Heart right ventricle (tissue), 16 donors: Measurements from ENCODE around the gene PTPRN2. TPM values are rescaled to one million over a fixed set of nuclear protein-coding genes. Genes with fewer than 3 reads are reported as not detected.

Source experiments
- ATAC-seq, 8 donors: fragments of 200-7000 bp; cut with Tn5 transposase; one replicate each; pipeline ENCODE4 v1.9.1; 2020; ENCODE audit warnings: mild to moderate bottlenecking in 8 of 8, moderate library complexity in 8 of 8, moderate number of reproducible peaks in 1 of 8
- DNase-seq, 2 donors: peaks; one replicate each; pipeline ENCODE4 v3.0.0-alpha.2; 2020
- H3K27ac ChIP-seq, 10 donors: fragments of 200-600 bp; sonication (generic) in 2 of 10; one replicate each; pipeline versions ENCODE4 v1.5.0 to v1.8.0; 2020 to 2022; ENCODE audit warnings: mild to moderate bottlenecking in 3 of 10
- H3K27me3 ChIP-seq, 7 donors: fragments of 200-600 bp; one replicate each; pipeline ENCODE4 v1.8.0; 2021 to 2022; ENCODE audit warnings: mild to moderate bottlenecking in 2 of 7
- H3K36me3 ChIP-seq, 9 donors: fragments of 200-600 bp; sonication (generic) in 1 of 9; one replicate each; pipeline versions ENCODE4 v1.5.0 to v1.8.0; 2020 to 2022; ENCODE audit warnings: mild to moderate bottlenecking in 2 of 9
- H3K4me1 ChIP-seq, 9 donors: fragments of 200-600 bp; sonication (generic) in 1 of 9; one replicate each; pipeline versions ENCODE4 v1.5.0 to v1.8.0; 2020 to 2022; ENCODE audit warnings: mild to moderate bottlenecking in 4 of 9
- H3K4me3 ChIP-seq, 10 donors: fragments of 200-600 bp; sonication (generic) in 2 of 10; one replicate each; pipeline versions ENCODE4 v1.5.0 to v1.8.0; 2020 to 2022; ENCODE audit warnings: mild to moderate bottlenecking in 7 of 10, moderate library complexity in 2 of 10
- H3K9me3 ChIP-seq, 11 donors: fragments of 200-600 bp in 10 of 11; sonication (generic) in 2 of 11; one replicate each; pipeline versions ENCODE4 v1.5.0 to v1.8.0; 2013 to 2022; ENCODE audit warnings: mild to moderate bottlenecking in 2 of 11, control low read depth in 1 of 11, moderate library complexity in 1 of 11
- CTCF ChIP-seq, 9 donors: fragments of 200-600 bp; sonication (generic) in 2 of 9; IDR thresholded peaks; one replicate each; pipeline versions ENCODE4 v1.5.0 to v1.8.0; 2021 to 2022; ENCODE audit warnings: antibody characterized with exemption in 9 of 9, mild to moderate bottlenecking in 5 of 9, moderate library complexity in 1 of 9
- WGBS, 2 donors: extraction: QIAGEN DNeasy Blood & Tissue Kit; methylation state at CpG; one replicate each; pipeline ENCODE4 v1.1.7; 2013; ENCODE audit warnings: inconsistent platforms in 1 of 2; 5-methylcytosine and 5-hydroxymethylcytosine counted together
- intact Hi-C, 10 donors: fragments of 100-400 bp; cut with DNase I; formaldehyde crosslinking; loops; one replicate each; pipeline versions ENCODE4 v1.11.1 to v1.14.2; 2022
- polyA plus RNA-seq, 2 donors: library from polyadenylated mRNA; stranded (reverse); fragments of 200-250 nt; gene quantifications; one replicate each; pipeline ENCODE4 v1.2.3, GENCODE V29; 2013
- total RNA-seq, 10 donors: library from RNA; stranded (reverse); fragmentation: NEBNext Ultra II Directional in 3 of 10; extraction: Animal tissue kit (Norgen Biotek cat#: 25700) in 3 of 10; gene quantifications; one replicate each; pipeline versions ENCODE4 v1.2.1 to v1.2.4, GENCODE V29; 2021 to 2023
- donor health status: Arrhythmogenic right ventricular cardiomyopathy.
- donor health status: ischemic (EF 13 %, LVEDD 7.1; RV severe dilation, severe dysfunction).
- donor health status: healthy with polysubstance abuse.
- donor health status: DM: no; HTN: yes; CAD: no.
- donor health status: DM: no; HTN: no; CAD: no.
- donor health status: ischemic (EF 25% LVEDD 6.9; RV normal size, moderate dysfunction).
- donor health status: ischemic (EF 25% LVEDD 5.7; RV mildly dilated, moderate dysfunction).
- donor health status: healthy.
- donor health status: DM: yes; HTN: yes; CAD: no.
- donor health status: Ischemic cardiomyopathy.
- donor health status: ischemic (EF 35%, LVEDD 5.7; RV mildly dilated, moderate dysfunction).
- donor health status: nonischemic (EF 11% LVEDD 7.7; RV severe dilation, severe dysfunction).
- donor health status: DM: yes; HTN: yes; CAD: no.
- donor health status: PGD.
- donor health status: ischemic (EF 29% LVEDD 5.4; RV normal size, mild dysfunction).
- donor health status: nonischemic (EF 23%, LVEDD 6.1; RV moderate dilation, normal function).

The PTPRN2 gene
- total and polyA plus RNA-seq, 12 donors = 0.82 to 1.8 (median 1.3) TPM

- intact Hi-C loops = no loop called here
- no peak overlapping the region for H3K27ac ChIP-seq
- no peaks in the 10 kb centered on the region for H3K9me3 ChIP-seq
- peaks cover 0 to 14% (median 7%) of the 10 kb centered on the region in 7 donors for H3K27me3 ChIP-seq
- ATAC-seq = no peak
- TF ChIP-seq CTCF (IDR thresholded peaks at IDR 0.05) = no peak
- DNase-seq = no peak
- no peak overlapping the region for H3K4me3 ChIP-seq
- WGBS, 2 donors = 91 to 93% methylated on average over 14 of the region's 14 CpGs
- no peaks in the 10 kb centered on the region for H3K4me1 ChIP-seq
- H3K36me3 ChIP-seq = no peaks in the 10 kb centered on the region
Observed at GRCh38 chr7:157602581-157602980, 985.0 kb downstream of the PTPRN2 start.

GRCh38 chr7:157602156-157602555, 985.5 kb downstream of the PTPRN2 start:
- no peak for ATAC-seq

GRCh38 chr7:157601530-157601929, 986.1 kb downstream of the PTPRN2 start:
- no peak for TF ChIP-seq CTCF (IDR thresholded peaks at IDR 0.05)
- no peaks in the 10 kb centered on the region for H3K9me3 ChIP-seq
- no peaks in the 10 kb centered on the region for H3K36me3 ChIP-seq
- no peaks in the 10 kb centered on the region for H3K4me1 ChIP-seq
- no peak for ATAC-seq
- no peak overlapping the region for H3K27ac ChIP-seq
- WGBS, 2 donors = 78 to 85% methylated on average over 11 of the region's 11 CpGs
- intact Hi-C loops = no loop called here
- peaks cover 0 to 14% (median 7%) of the 10 kb centered on the region in 7 donors for H3K27me3 ChIP-seq
- H3K4me3 ChIP-seq = no peak overlapping the region
- DNase-seq = no peak

More at GRCh38 chr7:157602156-157602555, 985.5 kb downstream of the PTPRN2 start:
- Histone ChIP-seq H3K27me3 (peaks cover 0 to 14% (median 7%) of the 10 kb centered on the region in 7 donors), H3K4me1 (no peaks in the 10 kb centered on the region), H3K4me3 (no peak overlapping the region), H3K36me3 (no peaks in the 10 kb centered on the region), H3K27ac (no peak overlapping the region), H3K9me3 (no peaks in the 10 kb centered on the region)
- no peak for DNase-seq
- 92 to 93% methylated on average over 15 of the region's 15 CpGs for WGBS, 2 donors
- no peak for TF ChIP-seq CTCF (IDR thresholded peaks at IDR 0.05)
- intact Hi-C loops = no loop called here

- no peak overlapping the region for H3K4me3 ChIP-seq
- 86 to 89% methylated on average over 4 of the region's 4 CpGs for WGBS, 2 donors
- ATAC-seq (no peak), DNase-seq (no peak)
- no peaks in the 10 kb centered on the region for H3K36me3 ChIP-seq
- no peaks in the 10 kb centered on the region for H3K4me1 ChIP-seq
- intact Hi-C loops = no loop called here
- H3K27ac ChIP-seq = no peak overlapping the region
- peaks cover 0 to 12% (median 7%) of the 10 kb centered on the region in 7 donors for H3K27me3 ChIP-seq
- H3K9me3 ChIP-seq = no peaks in the 10 kb centered on the region
- no peak for TF ChIP-seq CTCF (IDR thresholded peaks at IDR 0.05)
Observed at GRCh38 chr7:157599491-157599890, 988.1 kb downstream of the PTPRN2 start.
